ENCODE results near the gene CPAMD8.
"Not testable (repeated sequence)": the region's sequence is repeated elsewhere in the genome, so short reads cannot be mapped to it uniquely, and the experiment has no call there.

The CPAMD8 gene

DNA sequence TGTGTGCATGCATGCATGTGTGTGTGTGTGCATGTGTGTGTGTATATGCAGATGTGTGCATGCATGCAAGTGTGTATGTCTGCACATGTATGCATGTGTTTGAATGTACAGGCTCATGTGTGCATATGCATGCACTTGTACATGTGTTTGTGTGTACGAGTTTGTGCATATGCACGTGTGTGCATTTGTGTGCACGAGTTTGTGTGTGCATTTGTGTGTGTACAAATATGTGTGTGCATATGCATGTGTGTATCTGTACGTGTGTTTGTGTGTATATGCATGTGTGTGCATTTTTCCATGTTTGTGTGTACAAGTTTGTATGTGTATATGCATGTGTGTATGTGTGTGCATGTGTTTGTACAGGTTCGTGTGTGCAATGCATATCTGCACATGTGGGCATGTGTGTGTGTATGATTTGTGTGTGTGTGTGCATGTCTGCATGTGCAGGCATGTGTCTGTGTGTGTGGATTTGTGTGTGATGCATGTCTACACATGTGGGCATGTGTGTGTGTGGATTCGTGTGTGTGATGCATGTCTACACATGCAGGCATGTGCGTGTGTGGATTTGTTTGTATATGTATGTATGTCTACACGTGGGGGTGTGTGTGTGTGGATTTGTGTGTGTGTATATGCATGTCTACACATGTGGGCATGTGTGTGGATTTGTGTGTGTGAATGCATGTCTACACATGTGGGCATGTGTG lies 80.7 kb downstream of the CPAMD8 start:
- no peak for DNase-seq

DNA sequence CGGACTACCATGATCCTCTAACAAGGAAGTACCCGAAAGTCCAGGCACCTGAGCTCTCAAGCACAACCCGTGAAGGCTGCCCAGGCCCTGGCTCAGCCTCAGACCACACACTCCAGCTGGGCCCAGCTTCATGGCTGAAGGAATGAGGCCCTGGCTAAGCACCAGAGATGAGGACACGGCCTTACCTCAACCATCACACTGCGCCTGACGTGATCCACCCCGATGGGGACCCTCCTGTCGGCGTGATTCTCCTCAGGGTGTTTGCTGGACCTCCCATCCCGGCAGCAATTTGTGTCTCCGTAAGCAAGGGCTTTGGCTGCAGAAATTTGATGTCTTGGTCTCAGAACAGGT lies 81.3 kb downstream of the CPAMD8 start:
- no peak for DNase-seq

DNA sequence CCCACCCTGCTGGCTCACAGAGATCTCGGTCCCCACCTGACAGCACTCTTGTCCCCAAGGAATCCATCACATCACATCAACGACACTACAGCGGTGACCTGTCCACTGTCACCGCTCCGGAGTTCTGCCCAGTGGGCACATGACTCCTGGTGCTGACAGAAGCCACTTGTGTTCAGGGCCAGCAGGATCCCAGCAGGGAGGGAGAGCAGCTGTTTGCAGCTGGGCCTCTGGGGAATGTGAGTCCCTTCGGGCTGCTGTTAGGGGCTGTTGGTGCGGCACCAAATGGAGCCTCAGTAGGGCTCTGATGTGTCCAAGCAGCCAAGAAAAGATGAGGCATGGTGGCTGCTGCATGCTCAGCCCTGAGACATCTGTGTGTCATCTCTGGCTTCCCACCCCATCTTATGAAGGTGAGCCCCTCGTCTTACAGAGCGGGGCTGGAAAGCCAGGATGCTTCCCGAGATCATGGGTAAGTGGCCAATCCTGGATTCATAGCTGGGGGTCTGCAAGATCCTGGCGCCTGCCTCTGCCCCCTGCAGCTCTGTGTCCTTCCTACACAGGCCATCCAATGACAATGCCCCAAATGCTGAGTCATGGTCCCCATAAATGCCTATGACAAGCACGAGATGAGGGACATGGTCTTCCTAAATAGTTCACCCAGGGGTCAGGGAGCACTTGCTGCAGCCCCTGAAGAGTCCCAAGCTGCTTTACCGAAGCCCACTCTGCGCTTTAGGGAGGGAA lies 81.8 kb downstream of the CPAMD8 start:
- DNase-seq, result no peak

- DNase-seq, result no peak
These were observed 82.5 kb downstream of the CPAMD8 start for GRCh38 chr19:16943942-16944625.

DNA sequence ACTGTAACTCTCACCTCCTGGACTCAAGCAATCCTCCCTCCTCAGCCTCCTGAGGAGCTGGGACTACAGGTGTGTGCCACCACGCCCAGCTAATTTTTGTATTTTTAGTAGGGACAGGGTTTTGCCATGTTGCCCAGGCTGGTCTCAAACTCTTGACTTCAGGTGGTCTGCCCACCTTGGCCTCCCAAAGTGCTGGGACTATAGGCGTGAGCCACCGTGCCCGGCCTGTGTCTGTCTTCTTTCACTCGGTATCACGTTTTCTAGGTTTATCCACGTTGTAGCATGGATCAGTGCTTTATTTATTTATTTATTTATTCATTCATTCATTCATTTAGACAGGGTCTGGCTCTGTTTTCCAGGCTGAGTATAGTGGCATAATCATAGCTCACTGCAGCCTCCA lies 83.5 kb downstream of the CPAMD8 start:
- not testable (repeated sequence) for DNase-seq

- no peak for DNase-seq
These were observed 84.0 kb downstream of the CPAMD8 start for GRCh38 chr19:16942583-16942982.

DNA sequence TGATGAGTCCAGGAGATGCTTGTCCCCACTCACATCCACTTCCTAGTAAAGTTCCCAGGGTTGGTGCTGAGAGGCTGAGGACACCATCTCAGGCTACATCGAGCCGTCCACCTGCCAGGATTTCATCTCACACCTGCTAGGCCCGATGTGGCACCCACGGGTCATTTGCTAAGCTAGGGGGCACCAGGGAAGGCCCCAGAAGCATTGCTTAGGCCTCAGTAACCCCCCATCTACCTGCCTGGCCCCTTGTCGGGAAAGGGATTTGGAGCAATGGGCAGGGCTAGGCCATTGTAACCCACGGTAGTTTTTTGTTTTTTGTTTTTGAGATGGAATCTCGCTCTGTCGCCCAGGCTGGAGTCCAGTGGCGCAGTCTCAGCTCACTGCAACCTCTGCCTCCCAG lies 86.0 kb downstream of the CPAMD8 start:
- no peak for DNase-seq

GRCh38 chr19:16940063-16940462 lies 86.5 kb downstream of the CPAMD8 start:
- not testable (repeated sequence) for DNase-seq

DNA sequence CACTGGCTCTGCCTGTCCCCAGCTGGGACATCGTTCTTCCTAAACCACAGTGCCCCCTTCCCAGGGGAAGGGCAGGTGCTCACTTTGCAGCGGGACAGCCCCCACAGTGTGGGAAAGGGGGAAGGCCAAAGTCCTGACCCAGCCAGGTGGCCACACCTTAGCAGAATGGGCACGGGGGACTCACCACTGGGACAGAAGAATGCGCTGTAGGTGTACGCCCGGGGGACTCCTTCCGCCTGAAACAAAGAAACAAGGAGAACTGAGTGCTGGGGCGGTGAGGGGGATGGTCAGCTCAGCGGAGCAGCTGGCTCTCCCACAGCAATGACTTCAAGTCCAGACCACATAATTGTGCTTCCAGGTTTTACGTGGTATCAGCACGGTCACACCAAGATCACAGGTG lies 88.4 kb downstream of the CPAMD8 start:
- DNase-seq, result no peak

DNA sequence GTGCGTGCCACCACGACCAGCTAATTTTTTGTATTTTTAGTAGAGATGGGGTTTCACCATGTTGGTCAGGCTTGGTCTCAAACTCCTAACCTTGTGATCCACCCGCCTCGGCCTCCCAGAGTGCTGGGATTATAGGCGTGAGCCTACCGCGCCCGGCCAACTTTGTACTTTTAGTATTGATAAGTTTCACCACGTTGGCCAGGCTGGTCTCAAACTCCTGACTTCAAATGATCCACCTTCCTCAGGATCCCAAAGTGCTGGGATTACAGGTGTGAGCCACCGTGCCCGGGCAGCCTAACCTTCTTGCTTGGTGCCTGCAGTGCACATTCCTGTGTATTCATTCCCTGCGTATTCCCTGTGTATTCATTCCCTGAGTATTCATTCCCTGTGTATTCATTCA lies 88.8 kb downstream of the CPAMD8 start:
- not testable (repeated sequence) for DNase-seq

DNA sequence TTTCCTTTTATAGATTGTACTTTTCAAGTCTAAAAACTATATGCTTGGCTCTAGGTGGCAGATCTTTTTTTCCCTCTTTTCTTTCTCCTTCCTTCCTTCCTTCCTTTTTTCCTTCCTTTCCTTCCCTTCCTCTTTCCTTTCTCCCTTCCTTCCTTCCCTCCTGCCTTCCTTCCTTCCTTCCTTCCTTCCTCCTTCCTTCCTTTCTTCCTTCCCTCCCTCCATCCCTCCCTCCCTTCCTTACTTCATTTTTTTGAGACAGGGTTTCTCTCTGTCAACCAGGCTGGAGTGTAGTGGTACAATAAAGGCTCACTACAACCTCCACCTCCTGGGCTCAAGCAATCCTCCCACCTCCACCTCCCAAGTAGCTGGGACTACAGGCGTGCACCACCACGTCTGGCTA lies 89.7 kb downstream of the CPAMD8 start:
- DNase-seq, result no peak

GRCh38 chr19:16934489-16934888 lies 92.1 kb downstream of the CPAMD8 start:
- DNase-seq, result no peak

DNA sequence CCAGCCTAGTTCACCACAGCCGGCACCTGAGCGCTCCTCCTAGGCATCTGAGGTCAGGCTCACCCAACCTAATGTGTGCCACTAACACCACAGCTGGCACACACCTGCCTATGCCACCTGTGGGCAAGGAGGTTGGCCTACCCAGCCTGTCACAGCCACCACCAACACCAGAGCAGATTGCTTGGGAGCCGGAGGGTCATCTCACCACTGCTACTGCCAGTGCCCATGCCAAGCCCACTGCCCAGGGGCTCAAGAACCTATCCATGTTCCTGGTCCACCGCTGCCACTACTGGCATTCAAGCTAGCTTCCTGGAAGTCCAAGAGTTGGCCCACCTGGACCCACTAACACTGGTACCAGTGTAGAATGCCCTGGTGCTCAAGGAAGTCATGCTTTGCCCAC lies 95.3 kb downstream of the CPAMD8 start:
- no peak for DNase-seq

DNA sequence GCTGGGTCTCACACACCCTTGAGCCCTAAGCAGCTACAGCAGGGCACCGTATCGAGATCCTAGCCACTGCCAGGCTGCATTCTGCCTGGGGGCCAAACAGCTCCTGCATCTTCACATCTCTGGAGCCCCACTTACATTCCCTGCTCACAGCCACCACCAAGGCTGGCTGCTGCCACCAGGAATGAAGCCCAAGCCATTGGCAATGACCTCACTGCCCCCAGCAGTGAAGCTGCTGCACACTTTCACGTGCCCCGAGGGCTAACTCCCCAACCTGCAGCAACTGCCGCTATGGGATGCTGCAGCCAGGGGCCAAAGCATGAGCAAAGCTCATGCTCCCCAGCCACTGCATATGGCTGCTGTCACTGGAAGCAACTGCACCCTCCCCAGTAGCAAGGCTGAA lies 95.9 kb downstream of the CPAMD8 start:
- DNase-seq, result no peak

GRCh38 chr19:16928916-16929315 lies 97.7 kb downstream of the CPAMD8 start:
- DNase-seq, result no peak

GRCh38 chr19:16928351-16928750 lies 98.3 kb downstream of the CPAMD8 start:
- DNase-seq, result no peak

DNA sequence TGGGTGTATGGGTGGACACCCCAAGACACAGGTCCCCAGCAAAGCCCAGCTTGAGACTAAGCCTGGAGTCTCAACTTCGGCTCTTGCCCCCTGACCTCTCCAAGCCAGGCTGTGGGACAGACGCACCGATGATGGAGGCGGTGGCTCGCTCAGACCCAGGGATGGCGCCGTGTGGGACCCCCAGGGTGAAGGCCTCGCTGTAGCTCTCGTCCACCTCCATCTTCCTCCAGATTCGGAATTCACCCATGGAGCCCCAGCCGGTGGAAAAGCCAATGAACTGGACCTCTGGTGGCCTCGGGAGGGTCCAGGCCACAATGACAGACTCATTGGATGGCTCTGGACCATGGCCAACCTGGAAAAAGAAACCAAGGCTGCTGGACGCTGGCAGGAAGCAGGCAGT lies 98.7 kb downstream of the CPAMD8 start:
- no peak for DNase-seq

- no peak for DNase-seq
These were observed 103.7 kb downstream of the CPAMD8 start for GRCh38 chr19:16922949-16923348.

- no peak for DNase-seq
These were observed 104.0 kb downstream of the CPAMD8 start for GRCh38 chr19:16922592-16922934.

DNA sequence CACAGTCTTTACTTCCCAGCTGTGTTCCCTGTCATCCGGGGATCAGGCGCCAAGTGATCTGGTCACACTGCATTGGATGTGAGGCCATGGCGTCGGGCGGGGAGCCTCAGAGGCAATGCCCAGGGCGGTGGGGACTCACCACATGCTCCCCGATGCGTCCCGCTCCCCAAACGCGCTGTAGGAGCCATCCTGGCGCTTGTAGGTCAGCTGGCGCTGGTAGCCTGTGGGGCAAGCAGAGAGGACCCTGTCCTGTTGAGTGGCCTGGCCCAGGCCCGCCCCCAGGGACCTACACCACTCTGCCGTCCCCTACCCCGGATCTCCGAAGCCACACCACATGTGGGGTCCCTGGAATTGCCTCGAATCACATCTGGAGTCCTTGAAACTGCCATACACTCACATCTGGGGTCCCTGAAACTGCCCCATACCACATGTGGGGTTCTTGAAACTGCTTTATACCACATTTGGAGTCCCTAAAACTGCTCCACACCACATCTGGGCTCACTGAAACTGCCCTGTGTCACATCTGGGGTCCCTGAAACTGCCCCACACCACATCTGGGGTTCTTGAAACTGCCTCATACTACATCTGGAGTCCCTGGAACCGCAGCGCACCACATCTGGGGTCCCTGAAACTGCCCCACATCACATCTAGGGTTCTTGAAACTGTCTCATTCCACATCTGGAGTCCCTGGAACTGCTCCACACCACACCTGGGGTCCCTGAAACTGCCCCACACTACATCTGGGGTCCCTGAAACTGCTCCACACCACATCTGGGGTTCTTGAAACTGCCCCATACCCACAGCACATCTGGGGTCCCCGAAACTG lies 104.6 kb downstream of the CPAMD8 start:
- no peak for DNase-seq

DNA sequence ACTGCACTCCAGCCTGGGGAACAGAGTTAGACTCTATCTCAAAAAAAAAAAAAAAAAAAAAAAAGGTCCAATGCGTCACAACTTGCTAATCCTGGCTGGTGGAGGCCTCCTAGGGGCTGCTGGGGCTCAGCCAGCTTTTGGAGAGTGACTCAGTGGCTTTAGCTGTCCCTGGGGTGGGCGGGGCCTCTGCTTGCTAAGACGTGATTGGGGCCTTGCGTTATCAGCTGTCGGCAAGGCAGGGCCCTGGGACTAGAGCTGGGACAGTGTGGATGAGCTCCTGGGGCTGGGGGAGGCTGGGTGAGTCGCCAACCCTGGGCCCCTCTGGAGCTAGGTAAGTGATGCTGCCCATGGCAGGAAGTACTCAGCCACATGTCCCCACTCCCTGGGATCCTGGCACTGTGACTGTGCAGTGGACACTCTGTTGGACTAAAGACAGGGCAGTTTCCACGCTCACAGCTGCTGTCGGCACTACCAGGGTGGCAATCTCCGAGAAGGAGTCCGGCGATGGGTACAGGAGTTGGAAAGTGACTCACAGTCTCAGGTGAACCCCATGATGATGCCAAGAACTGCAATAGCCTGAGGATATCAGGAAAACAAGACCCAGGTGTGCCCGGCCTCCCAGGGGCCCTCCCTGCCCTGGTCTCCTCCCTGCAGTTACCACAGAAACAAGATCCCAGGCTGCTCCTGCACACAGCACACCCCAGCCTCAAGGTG lies 105.6 kb downstream of the CPAMD8 start:
- no peak for DNase-seq

DNA sequence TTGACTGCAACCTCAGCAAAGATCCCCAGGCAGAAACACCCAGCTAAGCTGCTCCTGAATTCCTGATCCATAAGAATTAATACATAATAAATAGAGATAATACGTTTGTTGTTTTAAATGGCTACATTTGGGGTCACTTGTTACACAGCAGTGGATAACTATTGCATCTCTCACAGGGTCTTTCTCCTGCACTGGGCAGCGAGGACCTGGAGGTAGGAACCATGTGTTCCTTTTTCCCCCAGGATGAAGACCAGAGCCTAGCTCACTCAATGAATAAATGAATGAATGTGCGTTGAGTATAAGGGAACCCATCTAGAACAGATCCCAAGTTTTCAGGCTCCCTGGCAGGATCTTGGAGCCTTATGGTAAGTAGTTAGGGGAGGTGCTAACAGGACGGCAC lies 107.1 kb downstream of the CPAMD8 start:
- no peak for DNase-seq

DNA sequence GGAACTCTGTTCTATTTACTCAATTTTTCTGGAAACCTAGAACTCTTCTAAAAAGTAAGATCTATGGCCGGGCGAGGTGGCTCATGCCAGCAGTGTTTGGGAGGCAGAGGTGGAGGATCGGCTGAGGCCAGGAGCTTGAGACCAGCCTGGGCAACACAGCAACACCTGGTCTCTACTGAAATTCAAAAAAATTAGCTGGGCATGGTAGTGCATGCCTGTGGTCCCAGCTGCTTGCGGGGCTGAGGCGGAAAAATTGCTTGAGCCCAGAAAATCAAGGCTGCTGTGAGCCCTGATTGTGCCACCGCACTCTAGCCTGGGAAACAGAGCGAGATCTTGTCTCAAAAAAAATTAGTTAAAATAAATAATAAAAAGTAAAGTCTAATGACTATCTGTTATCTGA lies 109.2 kb downstream of the CPAMD8 start:
- no peak for DNase-seq
